Vagina (tissue), 2 donors: ENCODE results near the gene NFIA.

ENCODE experiments used
- POLR2A ChIP-seq, 2 donors: fragments of 450-650 bp; IDR thresholded peaks; one replicate each; pipeline ENCODE4 v1.6.1; 2017; ENCODE audit warnings: antibody characterized with exemption in 2 of 2, mild to moderate bottlenecking in 2 of 2, moderate library complexity in 2 of 2
- TF ChIP-seq, protein P1 (sequence below), 3 experiments: fragments of 450-650 bp in 2 of 3; fragments of 200-600 bp in 1 of 3; sonication (generic) in 1 of 3; IDR thresholded peaks; one replicate each; pipeline ENCODE4 v1.5.1; 2017 to 2019; ENCODE audit warnings: antibody characterized with exemption in 3 of 3, mild to moderate bottlenecking in 2 of 3, moderate library complexity in 2 of 3

GRCh38 chr1:61253912-61254633 lies 171.7 kb downstream of the NFIA start:
- TF ChIP-seq, protein P1, sequence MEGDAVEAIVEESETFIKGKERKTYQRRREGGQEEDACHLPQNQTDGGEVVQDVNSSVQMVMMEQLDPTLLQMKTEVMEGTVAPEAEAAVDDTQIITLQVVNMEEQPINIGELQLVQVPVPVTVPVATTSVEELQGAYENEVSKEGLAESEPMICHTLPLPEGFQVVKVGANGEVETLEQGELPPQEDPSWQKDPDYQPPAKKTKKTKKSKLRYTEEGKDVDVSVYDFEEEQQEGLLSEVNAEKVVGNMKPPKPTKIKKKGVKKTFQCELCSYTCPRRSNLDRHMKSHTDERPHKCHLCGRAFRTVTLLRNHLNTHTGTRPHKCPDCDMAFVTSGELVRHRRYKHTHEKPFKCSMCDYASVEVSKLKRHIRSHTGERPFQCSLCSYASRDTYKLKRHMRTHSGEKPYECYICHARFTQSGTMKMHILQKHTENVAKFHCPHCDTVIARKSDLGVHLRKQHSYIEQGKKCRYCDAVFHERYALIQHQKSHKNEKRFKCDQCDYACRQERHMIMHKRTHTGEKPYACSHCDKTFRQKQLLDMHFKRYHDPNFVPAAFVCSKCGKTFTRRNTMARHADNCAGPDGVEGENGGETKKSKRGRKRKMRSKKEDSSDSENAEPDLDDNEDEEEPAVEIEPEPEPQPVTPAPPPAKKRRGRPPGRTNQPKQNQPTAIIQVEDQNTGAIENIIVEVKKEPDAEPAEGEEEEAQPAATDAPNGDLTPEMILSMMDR (IDR thresholded peaks at IDR 0.05) = no peak
- no peak for TF ChIP-seq POLR2A (IDR thresholded peaks at IDR 0.05)
